NCI-H146 treated with DMSO at 0.1 percent for 48 hours (cell line): ENCODE results near the gene FOXF1.

Experiments used
- DNase-seq: peaks from one replicate; lab custom pipeline; 2025; ENCODE audit not compliant: unreplicated experiment; lab: John Stamatoyannopoulos, UW

The FOXF1 gene

GRCh38 chr16:86531641-86532525, 21.6 kb downstream of the FOXF1 start:
- no peak for DNase-seq

- DNase-seq, result no peak
Observed at GRCh38 chr16:86532526-86532815, 22.1 kb downstream of the FOXF1 start.

- DNase-seq, result no peak
Observed at GRCh38 chr16:86533076-86533475, 22.7 kb downstream of the FOXF1 start.

- DNase-seq, result no peak
Observed at GRCh38 chr16:86533767-86534351, 23.5 kb downstream of the FOXF1 start.

GRCh38 chr16:86534779-86535615, 24.7 kb downstream of the FOXF1 start:
- no peak for DNase-seq

GRCh38 chr16:86536621-86537020, 26.3 kb downstream of the FOXF1 start:
- DNase-seq, result no peak

- no peak for DNase-seq
Observed at GRCh38 chr16:86537486-86537885, 27.2 kb downstream of the FOXF1 start.

GRCh38 chr16:86538196-86538780, 28.0 kb downstream of the FOXF1 start:
- no peak for DNase-seq

- no peak for DNase-seq
Observed at GRCh38 chr16:86540894-86541293, 30.6 kb downstream of the FOXF1 start.

GRCh38 chr16:86541560-86541959, 31.2 kb downstream of the FOXF1 start:
- no peak for DNase-seq

- no peak for DNase-seq
Observed at GRCh38 chr16:86542756-86543750, 32.7 kb downstream of the FOXF1 start.

- DNase-seq, result no peak
Observed at GRCh38 chr16:86545481-86545880, 35.2 kb downstream of the FOXF1 start.

GRCh38 chr16:86545954-86546637, 35.8 kb downstream of the FOXF1 start:
- DNase-seq, result no peak

- DNase-seq, result no peak
Observed at GRCh38 chr16:86546638-86547013, 36.3 kb downstream of the FOXF1 start.

- no peak for DNase-seq
Observed at GRCh38 chr16:86547286-86547685, 37.0 kb downstream of the FOXF1 start.

- DNase-seq, result no peak
Observed at GRCh38 chr16:86549076-86549892, 39.0 kb downstream of the FOXF1 start.

- no peak for DNase-seq
Observed at GRCh38 chr16:86549893-86550190, 39.5 kb downstream of the FOXF1 start.

- no peak for DNase-seq
Observed at GRCh38 chr16:86550281-86550680, 40.0 kb downstream of the FOXF1 start.

- DNase-seq, result no peak
Observed at GRCh38 chr16:86553356-86553755, 43.0 kb downstream of the FOXF1 start.
